GM21423 (cell line): Measurements from ENCODE around the gene MAPK14.

ENCODE experiments used
- ATAC-seq: cut with Tn5 transposase; IDR thresholded peaks from one replicate; pipeline ENCODE4 v1.9.1; 2021; ENCODE audit warnings: mild to moderate bottlenecking, moderate library complexity; ENCODE audit not compliant: unreplicated experiment

Gene MAPK14

DNA sequence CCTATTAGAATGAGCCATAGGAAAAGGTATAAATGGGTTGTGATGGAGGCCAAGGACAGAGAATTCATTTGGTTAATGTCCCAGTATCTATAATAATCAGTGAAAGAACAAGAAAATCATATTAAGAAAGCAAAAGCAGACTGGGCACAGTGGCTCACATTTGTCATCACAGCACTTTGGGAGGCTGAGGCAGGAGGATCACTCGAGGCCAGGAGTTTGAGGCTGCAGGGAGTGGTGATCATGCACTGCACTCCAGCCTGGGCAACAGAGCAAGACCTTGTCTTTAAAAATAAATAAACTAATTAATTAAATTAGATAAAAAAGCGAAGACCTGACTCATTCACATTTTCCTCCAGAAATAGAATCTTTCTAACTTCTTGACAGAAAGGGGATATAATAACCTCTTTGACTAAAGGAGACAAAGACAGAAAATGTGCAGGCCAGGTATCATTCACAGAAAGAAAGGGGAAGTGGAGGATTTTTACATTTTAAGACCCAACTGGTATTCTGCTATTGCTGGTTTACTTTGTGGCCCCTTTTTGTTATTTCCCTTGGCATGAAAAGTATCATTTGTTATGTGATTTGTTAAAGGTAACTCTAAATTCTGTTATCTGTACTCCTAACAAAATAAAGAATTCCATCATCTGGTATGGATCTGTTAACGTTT, 70.8 kb downstream of the MAPK14 start:
- no peak for ATAC-seq

DNA sequence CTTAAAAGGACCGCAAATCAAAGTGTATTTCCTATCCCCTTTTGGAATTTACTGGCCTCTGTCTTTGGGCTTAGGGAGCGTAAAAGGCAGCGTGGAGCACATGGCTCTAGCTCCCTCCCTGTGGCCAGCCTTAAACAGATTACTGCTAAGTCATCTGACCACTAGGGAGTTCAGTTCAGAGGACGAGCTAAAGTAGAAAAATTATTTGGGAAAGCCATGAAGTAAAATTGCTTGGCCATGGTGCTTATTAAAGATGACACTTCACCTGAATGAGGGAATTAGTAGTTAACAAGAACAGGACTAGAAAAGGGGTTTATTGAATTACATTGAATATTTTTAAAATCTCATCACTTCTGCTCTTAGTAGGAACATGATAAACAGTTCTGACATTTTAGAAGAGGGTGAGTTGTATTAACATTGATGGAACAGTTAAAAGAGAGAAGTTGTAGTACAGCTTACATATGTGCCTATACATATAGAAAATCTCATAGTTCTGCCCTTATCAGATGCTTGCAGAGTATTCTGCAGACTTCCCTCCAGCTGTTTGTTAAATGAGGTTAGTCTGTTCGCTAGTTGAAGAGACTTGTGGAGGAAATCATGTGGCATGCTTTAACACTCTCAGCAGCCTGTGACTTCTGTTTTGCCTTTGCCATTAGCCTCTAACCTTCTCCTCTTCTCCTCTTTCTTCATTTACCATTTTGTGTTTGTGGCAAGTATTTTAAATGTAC, 71.5 kb downstream of the MAPK14 start:
- no peak for ATAC-seq

GRCh38 chr6:36099869-36100483, 72.4 kb downstream of the MAPK14 start:
- no peak for ATAC-seq

GRCh38 chr6:36101691-36102090, 74.1 kb downstream of the MAPK14 start:
- no peak for ATAC-seq

DNA sequence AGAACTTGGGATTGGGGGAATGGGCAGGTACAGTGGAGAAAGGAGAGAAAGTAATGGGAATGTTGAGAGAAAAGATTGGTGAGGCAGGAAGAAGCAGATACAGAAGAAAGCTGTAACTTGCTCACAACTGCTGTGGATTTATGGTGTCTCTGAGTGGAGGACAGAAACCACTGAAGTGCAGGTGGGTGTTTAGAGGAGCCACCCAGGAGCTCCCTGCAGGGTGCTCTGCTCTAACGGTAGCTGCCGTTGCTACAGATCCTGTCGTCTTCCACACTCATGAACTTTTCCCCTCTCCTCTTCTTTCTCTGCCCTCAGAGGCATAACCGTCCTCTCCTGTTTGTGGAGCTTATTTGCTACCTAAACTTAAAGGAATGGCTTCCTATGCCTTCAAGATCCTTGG, 75.2 kb downstream of the MAPK14 start:
- ATAC-seq = no peak

DNA sequence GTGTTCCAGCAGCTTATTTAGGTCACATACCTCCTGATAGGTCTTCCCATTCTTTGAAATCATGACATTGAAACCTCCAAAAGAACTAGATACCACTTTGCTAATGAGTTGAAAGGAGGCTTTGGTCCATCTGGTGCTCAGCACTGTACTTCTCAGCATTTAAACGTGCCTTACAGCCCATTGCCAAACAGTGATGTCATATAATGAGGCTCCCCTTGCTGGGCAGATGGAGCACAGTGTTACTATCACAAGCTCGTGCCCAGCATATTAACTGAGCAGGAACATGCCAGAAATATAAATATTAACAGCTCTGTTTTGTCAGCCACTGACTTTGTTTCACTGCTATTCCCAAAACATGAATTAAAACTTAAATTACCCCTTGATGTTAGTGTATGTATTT, 77.2 kb downstream of the MAPK14 start:
- no peak for ATAC-seq

- peak; percentile 72 for ATAC-seq
Measured at GRCh38 chr6:36109092-36109491, 81.5 kb downstream of the MAPK14 start.

DNA sequence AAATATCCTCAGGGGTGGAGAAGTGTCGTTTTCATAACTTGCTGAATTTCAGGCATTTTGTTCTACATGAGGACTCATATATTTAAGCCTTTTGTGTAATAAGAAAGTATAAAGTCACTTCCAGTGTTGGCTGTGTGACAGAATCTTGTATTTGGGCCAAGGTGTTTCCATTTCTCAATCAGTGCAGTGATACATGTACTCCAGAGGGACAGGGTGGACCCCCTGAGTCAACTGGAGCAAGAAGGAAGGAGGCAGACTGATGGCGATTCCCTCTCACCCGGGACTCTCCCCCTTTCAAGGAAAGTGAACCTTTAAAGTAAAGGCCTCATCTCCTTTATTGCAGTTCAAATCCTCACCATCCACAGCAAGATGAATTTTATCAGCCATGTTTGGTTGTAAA, 82.4 kb downstream of the MAPK14 start:
- ATAC-seq = no peak

GRCh38 chr6:36110863-36111262, 83.3 kb downstream of the MAPK14 start:
- no peak for ATAC-seq

GRCh38 chr6:36111526-36111925, 83.9 kb downstream of the MAPK14 start:
- no peak for ATAC-seq

DNA sequence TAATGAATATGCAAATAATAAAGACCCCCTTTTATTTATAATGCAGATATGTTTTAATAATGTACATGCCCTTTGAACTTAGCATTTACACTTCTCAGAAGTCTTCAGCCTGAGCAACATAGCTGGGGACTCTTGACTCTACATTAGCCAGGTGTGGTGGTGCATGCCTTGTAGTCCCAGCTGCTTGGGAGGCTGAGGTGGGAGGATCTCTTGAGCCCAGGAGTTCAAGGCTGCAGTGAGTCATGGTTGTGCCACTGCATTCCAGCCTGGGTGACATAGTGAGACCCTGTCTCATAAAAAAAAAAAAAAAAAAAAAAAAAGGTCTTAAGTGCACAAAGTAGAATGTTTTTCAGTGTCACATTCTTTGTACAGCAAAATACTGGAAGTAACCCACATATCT, 85.4 kb downstream of the MAPK14 start:
- no peak for ATAC-seq

DNA sequence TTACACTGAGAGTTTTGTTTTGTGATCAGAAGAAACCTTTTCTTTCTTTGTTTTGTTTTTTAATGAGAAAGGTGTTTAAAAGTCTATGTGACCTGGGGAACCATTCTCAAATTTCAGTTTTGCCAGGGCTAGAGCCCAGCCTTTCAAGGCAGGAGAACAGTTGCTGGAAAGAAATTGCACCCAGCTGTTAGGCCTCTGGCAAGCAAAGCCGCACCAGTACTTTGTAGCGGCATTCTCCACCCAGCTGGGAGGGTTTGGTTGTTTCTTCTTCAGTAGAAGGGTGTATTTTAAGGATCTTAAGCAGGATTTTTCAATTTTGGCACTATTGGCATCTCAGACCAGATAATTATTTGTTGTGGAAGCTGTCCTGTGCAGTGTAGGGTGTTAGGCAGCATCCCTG, 86.1 kb downstream of the MAPK14 start:
- no peak for ATAC-seq

DNA sequence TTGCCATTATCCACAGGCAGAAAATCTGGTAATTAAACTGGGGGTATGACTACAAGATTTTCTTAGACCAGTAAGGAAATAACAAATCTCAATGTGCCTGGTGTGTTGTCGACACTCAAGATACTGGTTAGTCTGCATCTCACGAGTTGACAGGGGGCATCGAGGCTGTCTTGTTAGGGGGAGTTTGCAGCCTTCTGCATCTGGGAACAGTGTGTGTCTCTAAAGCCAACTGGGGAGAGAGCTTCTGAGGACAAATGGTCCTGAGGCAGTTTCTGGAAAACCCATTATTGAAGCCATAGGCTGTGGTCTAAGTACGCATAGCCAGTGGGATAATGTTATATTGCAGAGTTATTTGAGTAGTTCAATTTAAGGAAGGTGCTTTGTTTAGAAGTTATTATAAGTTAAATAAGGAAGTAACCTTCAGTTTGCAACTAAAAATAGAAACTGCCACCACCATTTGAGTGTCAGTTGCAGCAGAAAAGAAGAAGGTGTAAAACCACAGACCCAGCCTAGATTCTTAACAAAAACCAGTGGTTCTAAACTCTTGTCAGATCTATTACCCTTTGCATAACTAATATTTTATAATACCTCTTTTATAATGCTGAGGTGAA, 87.3 kb downstream of the MAPK14 start:
- ATAC-seq = no peak

DNA sequence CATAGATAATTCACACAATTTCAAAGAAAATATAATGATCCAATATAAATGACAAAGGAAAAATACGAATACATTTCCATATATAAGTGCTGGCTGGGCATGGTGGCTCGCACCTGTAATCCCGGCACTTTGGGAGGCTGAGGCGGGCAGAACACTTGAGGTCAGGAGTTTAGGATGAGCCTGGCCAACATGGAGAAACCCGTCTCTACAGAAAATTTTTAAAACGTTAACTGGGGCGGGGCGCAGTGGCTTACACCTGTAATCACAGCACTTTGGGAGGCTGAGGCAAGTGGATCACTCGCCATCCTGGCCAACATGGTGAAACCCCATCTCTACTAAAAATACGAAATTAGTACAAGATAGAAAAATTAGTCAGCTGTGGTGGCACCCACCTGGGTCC, 87.8 kb downstream of the MAPK14 start:
- ATAC-seq = no peak

- ATAC-seq = no peak
Measured at GRCh38 chr6:36116066-36116864, 88.7 kb downstream of the MAPK14 start.

DNA sequence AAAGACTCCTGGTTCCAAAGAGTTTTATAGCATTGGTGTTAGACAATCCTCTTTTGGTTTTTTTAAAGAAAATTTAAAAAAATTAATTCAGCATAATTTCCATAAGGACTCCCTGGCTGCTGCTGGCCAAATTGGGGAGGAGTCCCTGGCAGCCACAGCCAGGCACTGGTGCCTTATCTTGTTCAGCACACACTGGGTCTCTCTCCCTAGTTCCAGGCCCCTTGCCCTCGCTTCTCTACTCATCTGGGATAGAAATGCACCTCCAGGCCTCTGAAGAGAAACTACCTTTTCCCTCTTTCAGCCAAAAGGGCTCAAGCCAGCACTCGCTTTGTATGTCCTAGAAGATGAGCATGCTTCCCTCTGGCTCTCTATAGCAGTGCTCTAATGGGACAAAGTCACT, 89.3 kb downstream of the MAPK14 start:
- ATAC-seq = no peak

DNA sequence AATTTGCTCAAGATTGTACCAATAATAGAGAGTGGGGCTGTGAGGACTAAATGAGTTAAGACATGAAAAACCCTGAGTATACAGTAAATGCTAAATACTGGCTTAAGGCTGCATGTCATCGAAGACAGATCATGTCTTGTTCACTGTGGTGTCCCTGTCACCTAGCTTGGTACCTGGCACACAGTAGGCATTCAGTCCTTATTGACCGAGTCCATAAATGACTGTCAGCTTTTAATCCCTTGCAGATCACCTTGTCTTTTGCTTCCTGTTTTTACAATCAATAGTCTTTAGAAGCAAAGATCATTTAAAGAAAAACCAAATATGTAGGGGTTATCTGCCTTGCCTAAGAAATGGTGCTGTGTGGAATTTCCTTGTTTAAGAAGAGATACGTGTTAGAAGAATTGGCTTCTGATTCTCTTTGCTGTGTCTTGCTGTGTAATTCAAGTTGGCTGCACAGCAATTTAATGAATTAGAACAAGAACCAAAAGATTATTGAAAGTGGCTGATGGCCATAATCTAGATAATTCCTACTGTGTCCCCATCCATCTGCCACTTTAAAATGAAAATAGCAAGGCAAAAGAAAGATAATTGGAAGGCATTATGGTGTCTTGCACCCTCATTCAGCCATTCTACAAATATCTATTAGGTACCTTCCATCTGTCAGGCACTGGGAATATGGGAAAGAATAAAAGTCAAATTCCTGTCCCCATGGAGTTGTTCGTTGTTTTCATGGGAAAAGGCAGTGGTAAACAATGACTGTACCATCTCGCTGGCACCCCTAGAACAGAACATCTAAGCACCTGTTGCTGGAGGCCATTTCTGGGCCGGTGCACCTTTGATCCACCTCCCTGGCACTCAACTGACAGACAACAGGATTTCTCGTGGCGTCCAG, 90.3 kb downstream of the MAPK14 start:
- ATAC-seq = no peak

- ATAC-seq = no peak
Measured at GRCh38 chr6:36118550-36119107, 91.0 kb downstream of the MAPK14 start.

GRCh38 chr6:36119209-36119608, 91.6 kb downstream of the MAPK14 start:
- no peak for ATAC-seq

GRCh38 chr6:36120018-36120417, 92.4 kb downstream of the MAPK14 start:
- no peak for ATAC-seq
